ENCODE results near the gene ADAMTSL1. TPM values are rescaled to one million over a fixed set of nuclear protein-coding genes. Genes with fewer than 3 reads are reported as not detected.

The ADAMTSL1 gene
- total and polyA plus RNA-seq, 2 of the 13 experiments (the other 11 are each of a cell fraction or from before 2014, with no cell fraction given) = not detected

GRCh38 chr9:18598969-18599368, 125.0 kb downstream of the ADAMTSL1 start:
- 0% methylated on average over 1 of the region's 1 CpG for WGBS (ENCODE audit: low lambda C conversion rate)
- no TSS peak for BruUV-seq (replicated peaks)

More at GRCh38 chr9:18598969-18599368, 125.0 kb downstream of the ADAMTSL1 start:
- in situ Hi-C loops (cut with HindIII; ENCODE audit: extremely low pct_ligation_motif_present, low pct_unique_long_range_greater_than_20kb) (no loop called here), intact Hi-C loops (cut with micrococcal nuclease; ENCODE audit: unreplicated experiment) (no loop called here)
- TF ChIP-seq NFE2 (CRISPR knock-in tag; IDR thresholded peaks at IDR 0.05) (no peak), ZNF460 (CRISPR knock-in tag; IDR thresholded peaks at IDR 0.05; ENCODE audit: borderline replicate concordance) (no peak), ZNF704 (CRISPR knock-in tag; IDR thresholded peaks at IDR 0.05; ENCODE audit: borderline replicate concordance) (no peak), AKNA (CRISPR knock-in tag; IDR thresholded peaks at IDR 0.05; ENCODE audit: borderline replicate concordance) (no peak), ZNF44 (CRISPR knock-in tag; IDR thresholded peaks at IDR 0.05) (no peak), IKZF1 (IDR thresholded peaks at IDR 0.05) (no peak), ZNF558 (CRISPR knock-in tag; IDR thresholded peaks at IDR 0.05; ENCODE audit: borderline replicate concordance) (no peak), RBAK (CRISPR knock-in tag; IDR thresholded peaks at IDR 0.05) (no peak), ZNF616 (CRISPR knock-in tag; IDR thresholded peaks at IDR 0.05; ENCODE audit: low read depth) (no peak), KLF13 (CRISPR knock-in tag; IDR thresholded peaks at IDR 0.05) (no peak), NR2C2 (CRISPR knock-in tag; IDR thresholded peaks at IDR 0.05; ENCODE audit: borderline replicate concordance) (no peak)
- no peaks in the 10 kb centered on the region for H4K20me1 ChIP-seq (ENCODE audit: insufficient read depth, low read length)
- no peak overlapping the region for H3K4me3 ChIP-seq (replicated peaks in 1 of 3; ENCODE audit: insufficient read depth in 1 of 3, low read depth in 2 of 3, low read length in 3 of 3)
- no peaks in the 10 kb centered on the region for H3K27me3 ChIP-seq (ENCODE audit: control insufficient read depth in 1 of 2, insufficient read depth in 2 of 2, low read length in 2 of 2)
- H3K4me1 ChIP-seq (ENCODE audit: insufficient read depth, low read length) = no peaks in the 10 kb centered on the region
- ATAC-seq (no peak), FAIRE-seq (no peak), DNase-seq (ENCODE audit: low spot score) (no peak)
- no peaks in the 10 kb centered on the region for H3K9me3 ChIP-seq (ENCODE audit: low read length)
- CTCF ChIA-PET (ENCODE audit: low intra/inter-chr PET ratio, low total read pairs) = no interaction called here
- H3K4me2 ChIP-seq (ENCODE audit: low read depth, low read length) = no peak overlapping the region
- no peaks in the 10 kb centered on the region for H3K36me3 ChIP-seq (replicated peaks in 1 of 2; ENCODE audit: control insufficient read depth in 1 of 2, insufficient read depth in 2 of 2, low read length in 2 of 2)
- H3K79me2 ChIP-seq (ENCODE audit: insufficient read depth, low read length) = no peaks in the 10 kb centered on the region
- no peak overlapping the region for H3K27ac ChIP-seq (ENCODE audit: extremely low read length, insufficient read depth, low read length)
- H3K9ac ChIP-seq (ENCODE audit: insufficient read depth, low read depth, low read length) = no peak overlapping the region
- POLR2A ChIA-PET = no interaction called here
- no peak overlapping the region for H2AFZ ChIP-seq (ENCODE audit: low read length)

Measured in HepG2 (cell line).